ENCODE data around the gene MYO7B. TPM values are rescaled to one million over a fixed set of nuclear protein-coding genes. Genes with fewer than 3 reads are reported as not detected.

The MYO7B gene
- total RNA-seq, 1 donor = under 0.01 TPM

DNA sequence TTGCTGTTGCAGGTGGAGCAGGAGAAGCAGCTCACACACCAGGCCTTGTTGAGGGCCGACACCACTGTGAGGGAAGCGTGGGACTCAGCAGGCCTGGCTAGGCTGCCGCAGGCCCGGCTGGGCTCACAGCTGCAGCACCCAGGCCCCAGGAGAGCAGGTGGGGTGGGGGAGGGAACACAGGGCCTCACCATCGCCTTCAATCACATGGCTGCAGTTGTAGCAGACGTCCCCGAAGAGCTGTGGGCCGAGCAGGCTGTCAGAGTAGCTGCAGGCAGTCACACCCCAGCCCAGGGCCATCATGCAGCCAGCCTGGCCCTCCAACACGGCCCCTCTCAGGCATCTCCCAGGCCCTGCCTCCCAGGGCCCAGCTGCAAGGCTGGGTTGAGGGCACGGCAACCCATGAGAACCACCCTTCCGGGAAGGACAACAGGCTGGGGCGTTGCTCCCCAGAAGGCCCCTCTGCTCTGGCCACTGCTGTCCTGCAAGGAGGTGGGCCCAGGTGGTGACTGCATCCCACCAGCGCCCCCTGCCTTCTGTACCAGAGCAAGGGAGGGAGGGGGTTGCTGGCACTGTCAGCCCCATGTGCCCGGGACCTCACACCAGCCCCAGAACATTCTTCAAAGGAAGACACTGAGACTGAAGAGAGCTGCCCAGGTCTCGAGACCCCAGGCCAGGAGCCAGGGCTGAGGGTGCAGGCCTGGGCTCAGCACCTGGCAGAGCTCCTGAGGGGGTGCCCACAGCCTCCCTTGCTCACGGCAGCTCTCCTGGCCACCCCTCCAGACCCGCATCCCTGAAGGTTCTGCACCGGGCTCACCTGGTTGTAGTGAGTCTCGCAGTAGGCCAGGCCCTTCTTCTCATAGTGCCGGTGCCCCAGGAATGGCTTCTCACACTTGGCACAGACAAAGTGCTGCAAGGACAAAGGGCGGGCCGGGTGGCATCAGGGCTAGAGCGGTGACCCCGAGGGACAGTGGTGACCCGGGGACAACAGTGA is 104.9 kb downstream of the MYO7B start:
- no peaks in the 10 kb centered on the region for H4K20me1 ChIP-seq (ENCODE audit: insufficient read depth, low read length)
- H3K9me3 ChIP-seq (ENCODE audit: low read depth, low read length) = no peaks in the 10 kb centered on the region
- H3K4me2 ChIP-seq (ENCODE audit: insufficient read depth, low read length) = no peak overlapping the region
- no peak overlapping the region for H3K4me3 ChIP-seq (ENCODE audit: insufficient read depth, low read length)
- DNase-seq (ENCODE audit: insufficient read length, low spot score, missing footprints) = no peak
- TF ChIP-seq, protein P1, sequence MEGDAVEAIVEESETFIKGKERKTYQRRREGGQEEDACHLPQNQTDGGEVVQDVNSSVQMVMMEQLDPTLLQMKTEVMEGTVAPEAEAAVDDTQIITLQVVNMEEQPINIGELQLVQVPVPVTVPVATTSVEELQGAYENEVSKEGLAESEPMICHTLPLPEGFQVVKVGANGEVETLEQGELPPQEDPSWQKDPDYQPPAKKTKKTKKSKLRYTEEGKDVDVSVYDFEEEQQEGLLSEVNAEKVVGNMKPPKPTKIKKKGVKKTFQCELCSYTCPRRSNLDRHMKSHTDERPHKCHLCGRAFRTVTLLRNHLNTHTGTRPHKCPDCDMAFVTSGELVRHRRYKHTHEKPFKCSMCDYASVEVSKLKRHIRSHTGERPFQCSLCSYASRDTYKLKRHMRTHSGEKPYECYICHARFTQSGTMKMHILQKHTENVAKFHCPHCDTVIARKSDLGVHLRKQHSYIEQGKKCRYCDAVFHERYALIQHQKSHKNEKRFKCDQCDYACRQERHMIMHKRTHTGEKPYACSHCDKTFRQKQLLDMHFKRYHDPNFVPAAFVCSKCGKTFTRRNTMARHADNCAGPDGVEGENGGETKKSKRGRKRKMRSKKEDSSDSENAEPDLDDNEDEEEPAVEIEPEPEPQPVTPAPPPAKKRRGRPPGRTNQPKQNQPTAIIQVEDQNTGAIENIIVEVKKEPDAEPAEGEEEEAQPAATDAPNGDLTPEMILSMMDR (IDR thresholded peaks at IDR 0.05; ENCODE audit: extremely low read depth, low read depth, low read length) = peak; percentile 22
- H3K27me3 ChIP-seq (ENCODE audit: insufficient read depth, low read length) = no peaks in the 10 kb centered on the region
- no peak overlapping the region for H2AFZ ChIP-seq (ENCODE audit: low read length)
- no peaks in the 10 kb centered on the region for H3K79me2 ChIP-seq (ENCODE audit: insufficient read depth, low read length)
- peaks cover 11% of the 10 kb centered on the region for H3K4me1 ChIP-seq (ENCODE audit: insufficient read depth, low read length)
- no peaks in the 10 kb centered on the region for H3K36me3 ChIP-seq (ENCODE audit: insufficient read depth, low read length)
- no peak overlapping the region for H3K27ac ChIP-seq (ENCODE audit: low read depth, low read length)

DNA sequence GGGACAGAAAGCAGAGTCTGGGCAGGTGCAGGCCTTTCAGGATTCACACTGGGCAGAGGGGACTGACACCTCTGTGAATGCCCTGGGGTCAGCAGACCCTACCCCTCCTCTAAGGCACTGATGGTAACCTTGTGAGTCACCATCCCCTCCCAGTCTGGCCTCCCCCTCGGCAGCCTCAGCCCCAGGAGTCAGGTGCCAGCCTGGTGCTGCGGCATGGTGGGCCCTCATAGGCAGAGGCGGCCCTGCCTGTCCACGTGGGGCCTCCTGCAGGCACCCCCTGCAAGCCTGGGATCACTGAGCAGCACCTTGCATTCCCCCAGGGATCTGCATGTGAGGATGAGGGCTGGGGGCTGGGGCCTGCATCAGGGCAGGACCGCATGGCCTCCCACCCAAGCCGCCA is 105.7 kb downstream of the MYO7B start:
- H2AFZ ChIP-seq (ENCODE audit: low read length) = no peak overlapping the region
- no peaks in the 10 kb centered on the region for H3K36me3 ChIP-seq (ENCODE audit: insufficient read depth, low read length)
- no peak for DNase-seq (ENCODE audit: insufficient read length, low spot score, missing footprints)
- no peak overlapping the region for H3K4me2 ChIP-seq (ENCODE audit: insufficient read depth, low read length)
- TF ChIP-seq, protein P1 (IDR thresholded peaks at IDR 0.05; ENCODE audit: extremely low read depth, low read depth, low read length) = no peak
- no peak overlapping the region for H3K27ac ChIP-seq (ENCODE audit: low read depth, low read length)
- no peaks in the 10 kb centered on the region for H4K20me1 ChIP-seq (ENCODE audit: insufficient read depth, low read length)
- H3K27me3 ChIP-seq (ENCODE audit: insufficient read depth, low read length) = no peaks in the 10 kb centered on the region
- H3K79me2 ChIP-seq (ENCODE audit: insufficient read depth, low read length) = no peaks in the 10 kb centered on the region
- H3K4me1 ChIP-seq (ENCODE audit: insufficient read depth, low read length) = peaks cover 11% of the 10 kb centered on the region
- no peak overlapping the region for H3K4me3 ChIP-seq (ENCODE audit: insufficient read depth, low read length)
- H3K9me3 ChIP-seq (ENCODE audit: low read depth, low read length) = no peaks in the 10 kb centered on the region

DNA sequence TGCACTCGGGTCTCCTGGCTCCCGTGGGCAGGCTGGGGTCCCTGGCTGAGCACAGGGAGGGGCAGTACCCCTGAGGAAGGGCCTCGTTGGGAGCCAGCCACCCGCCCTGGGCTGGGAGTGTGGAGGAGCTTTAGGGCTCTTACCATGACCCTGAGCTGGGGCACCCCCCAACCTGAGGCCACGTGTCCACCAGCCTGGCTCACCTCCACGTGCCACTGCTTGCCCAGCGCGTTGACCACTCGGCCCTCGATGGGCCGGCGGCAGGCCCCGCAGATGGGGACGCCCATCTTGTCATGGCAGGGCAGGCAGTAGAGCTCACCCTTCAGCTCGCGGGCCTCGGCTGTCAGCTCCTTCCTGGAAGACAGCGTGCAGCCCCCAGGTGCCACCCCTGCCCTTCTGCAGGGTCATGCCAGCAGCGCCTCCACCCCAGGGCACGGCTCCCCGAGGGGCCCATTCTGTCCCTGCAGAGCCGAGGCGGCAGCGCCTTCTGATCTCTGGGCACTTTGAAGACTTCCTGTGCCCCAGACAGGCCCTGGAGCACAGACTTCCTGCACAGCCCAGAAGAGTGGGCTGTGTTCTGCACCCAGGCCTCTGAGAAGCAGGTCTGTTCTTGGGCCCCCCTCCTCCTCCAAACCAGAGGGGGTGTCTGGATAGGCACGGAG is 106.5 kb downstream of the MYO7B start:
- Histone ChIP-seq H3K4me2 (ENCODE audit: insufficient read depth, low read length) (no peak overlapping the region), H2AFZ (ENCODE audit: low read length) (no peak overlapping the region), H3K4me1 (ENCODE audit: insufficient read depth, low read length) (peaks cover 13% of the 10 kb centered on the region), H4K20me1 (ENCODE audit: insufficient read depth, low read length) (no peaks in the 10 kb centered on the region), H3K79me2 (ENCODE audit: insufficient read depth, low read length) (no peaks in the 10 kb centered on the region), H3K27me3 (ENCODE audit: insufficient read depth, low read length) (no peaks in the 10 kb centered on the region), H3K9me3 (ENCODE audit: low read depth, low read length) (no peaks in the 10 kb centered on the region), H3K27ac (ENCODE audit: low read depth, low read length) (no peak overlapping the region), H3K4me3 (ENCODE audit: insufficient read depth, low read length) (no peak overlapping the region), H3K36me3 (ENCODE audit: insufficient read depth, low read length) (no peaks in the 10 kb centered on the region)
- no peak for DNase-seq (ENCODE audit: insufficient read length, low spot score, missing footprints)
- TF ChIP-seq, protein P1 (IDR thresholded peaks at IDR 0.05; ENCODE audit: extremely low read depth, low read depth, low read length) = no peak
